ENCODE results near the gene NXN. TPM values are rescaled to one million over a fixed set of nuclear protein-coding genes. Genes with fewer than 3 reads are reported as not detected.

NXN gene
- total RNA-seq, 4 donors from 2014 or later: 18.9 to 47.2 (median 33.4) TPM

DNA sequence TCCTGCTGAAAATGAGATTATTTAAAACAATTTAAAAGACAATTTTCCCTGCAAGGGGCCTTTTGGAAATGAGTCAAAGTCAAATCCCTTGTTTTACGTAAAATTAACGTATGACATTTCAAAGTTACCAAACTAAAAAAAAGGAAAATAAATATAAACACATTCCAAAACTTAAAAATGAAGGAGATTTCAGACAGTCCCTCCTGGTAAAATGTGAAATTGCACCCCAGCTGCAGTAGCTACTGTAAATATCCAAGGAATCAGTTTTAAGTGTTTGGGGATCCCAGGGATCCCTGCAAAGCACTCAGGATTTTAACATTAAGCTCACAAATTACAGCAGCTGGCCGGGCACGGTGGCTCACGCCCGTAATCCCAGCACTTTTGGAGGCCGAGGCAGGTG lies 63.3 kb downstream of the NXN start:
- TF ChIP-seq, protein P1, sequence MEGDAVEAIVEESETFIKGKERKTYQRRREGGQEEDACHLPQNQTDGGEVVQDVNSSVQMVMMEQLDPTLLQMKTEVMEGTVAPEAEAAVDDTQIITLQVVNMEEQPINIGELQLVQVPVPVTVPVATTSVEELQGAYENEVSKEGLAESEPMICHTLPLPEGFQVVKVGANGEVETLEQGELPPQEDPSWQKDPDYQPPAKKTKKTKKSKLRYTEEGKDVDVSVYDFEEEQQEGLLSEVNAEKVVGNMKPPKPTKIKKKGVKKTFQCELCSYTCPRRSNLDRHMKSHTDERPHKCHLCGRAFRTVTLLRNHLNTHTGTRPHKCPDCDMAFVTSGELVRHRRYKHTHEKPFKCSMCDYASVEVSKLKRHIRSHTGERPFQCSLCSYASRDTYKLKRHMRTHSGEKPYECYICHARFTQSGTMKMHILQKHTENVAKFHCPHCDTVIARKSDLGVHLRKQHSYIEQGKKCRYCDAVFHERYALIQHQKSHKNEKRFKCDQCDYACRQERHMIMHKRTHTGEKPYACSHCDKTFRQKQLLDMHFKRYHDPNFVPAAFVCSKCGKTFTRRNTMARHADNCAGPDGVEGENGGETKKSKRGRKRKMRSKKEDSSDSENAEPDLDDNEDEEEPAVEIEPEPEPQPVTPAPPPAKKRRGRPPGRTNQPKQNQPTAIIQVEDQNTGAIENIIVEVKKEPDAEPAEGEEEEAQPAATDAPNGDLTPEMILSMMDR (IDR thresholded peaks at IDR 0.05): no peak
- TF ChIP-seq POLR2A (IDR thresholded peaks at IDR 0.05) (no peak), EP300 (IDR thresholded peaks at IDR 0.05) (no peak), POLR2AphosphoS5 (IDR thresholded peaks at IDR 0.05) (no peak)
- no peaks in the 10 kb centered on the region for H3K36me3 ChIP-seq
- WGBS: 77% methylated on average over 7 of the region's 7 CpGs
- no peaks in the 10 kb centered on the region for H3K27me3 ChIP-seq
- H3K9me3 ChIP-seq: no peaks in the 10 kb centered on the region
- H3K4me1 ChIP-seq: peaks cover 17% of the 10 kb centered on the region
- no peak overlapping the region for H3K4me3 ChIP-seq
- DNase-seq (ENCODE audit: low spot score in 2 of 2): no peak
- H3K27ac ChIP-seq: peak overlapping the region; percentile 63

DNA sequence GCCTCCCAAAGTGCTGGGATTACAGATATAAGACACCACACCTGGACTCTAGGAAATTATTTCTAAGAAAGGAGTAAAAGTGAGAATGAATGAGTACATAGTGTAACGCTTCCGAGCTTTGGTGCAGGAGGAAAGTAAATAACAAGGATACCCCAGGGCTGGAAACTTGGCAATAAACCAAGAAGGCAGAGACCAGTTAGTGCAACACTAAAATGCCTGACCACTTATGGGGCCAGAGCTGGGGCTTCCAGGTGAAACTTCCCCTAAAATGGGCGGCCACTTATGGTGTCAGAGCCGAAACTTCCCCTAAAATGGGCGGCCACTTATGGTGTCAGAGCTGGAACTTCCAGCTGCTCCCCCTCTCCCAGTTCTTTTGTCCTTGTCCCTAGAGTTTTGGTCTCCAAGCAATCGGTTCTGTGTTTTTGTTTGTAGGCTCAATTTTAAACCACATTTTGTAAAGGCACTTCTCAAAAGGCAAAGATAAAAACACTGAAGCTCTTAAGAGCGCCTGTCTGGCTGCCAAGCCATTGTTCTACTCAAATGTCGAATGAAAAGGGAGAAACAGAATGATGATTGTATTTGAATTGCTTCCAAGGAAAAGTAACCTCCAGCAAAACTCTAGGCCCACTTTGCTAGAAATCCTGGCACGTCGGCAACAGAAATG lies 63.9 kb downstream of the NXN start:
- H3K9me3 ChIP-seq: no peaks in the 10 kb centered on the region
- no peaks in the 10 kb centered on the region for H3K36me3 ChIP-seq
- peak in 1 of 2 donors; percentile 82 for DNase-seq (ENCODE audit: low spot score in 2 of 2)
- peaks cover 10% of the 10 kb centered on the region for H3K4me1 ChIP-seq
- peak overlapping the region; percentile 63 for H3K27ac ChIP-seq
- no peak overlapping the region for H3K4me3 ChIP-seq
- TF ChIP-seq EP300 (IDR thresholded peaks at IDR 0.05): no peak
- TF ChIP-seq POLR2A (IDR thresholded peaks at IDR 0.05): no peak
- TF ChIP-seq, protein P1 (IDR thresholded peaks at IDR 0.05): no peak
- TF ChIP-seq POLR2AphosphoS5 (IDR thresholded peaks at IDR 0.05): no peak
- no peaks in the 10 kb centered on the region for H3K27me3 ChIP-seq
- whole genome bisulfite sequencing: 54% methylated on average over 10 of the region's 10 CpGs

DNA sequence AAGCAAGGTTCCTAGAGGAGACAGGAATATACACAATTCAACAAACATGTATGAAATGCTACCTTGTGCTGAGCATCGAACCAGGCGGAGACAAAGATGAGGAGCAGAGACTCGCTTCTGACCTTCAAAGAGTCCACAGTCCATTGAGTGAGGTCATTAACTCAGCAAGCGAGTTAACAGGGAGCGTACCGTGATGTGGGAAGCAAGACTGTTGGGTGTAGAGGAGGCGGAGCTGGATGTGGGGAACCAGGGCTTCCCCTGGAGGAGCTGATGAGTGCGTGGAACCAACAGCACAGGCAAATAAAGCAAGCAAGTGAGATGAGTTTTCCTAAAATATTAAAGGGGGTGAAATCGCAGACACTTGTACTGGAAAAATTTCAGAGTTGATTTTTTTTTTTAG lies 65.0 kb downstream of the NXN start:
- no peak overlapping the region for H3K4me3 ChIP-seq
- 91% methylated on average over 9 of the region's 9 CpGs for WGBS
- H3K9me3 ChIP-seq: no peaks in the 10 kb centered on the region
- no peaks in the 10 kb centered on the region for H3K27me3 ChIP-seq
- TF ChIP-seq, protein P1 (IDR thresholded peaks at IDR 0.05): no peak
- DNase-seq (ENCODE audit: low spot score in 2 of 2): no peak
- no peak overlapping the region for H3K27ac ChIP-seq
- H3K4me1 ChIP-seq: peaks cover 17% of the 10 kb centered on the region
- no peaks in the 10 kb centered on the region for H3K36me3 ChIP-seq

DNA sequence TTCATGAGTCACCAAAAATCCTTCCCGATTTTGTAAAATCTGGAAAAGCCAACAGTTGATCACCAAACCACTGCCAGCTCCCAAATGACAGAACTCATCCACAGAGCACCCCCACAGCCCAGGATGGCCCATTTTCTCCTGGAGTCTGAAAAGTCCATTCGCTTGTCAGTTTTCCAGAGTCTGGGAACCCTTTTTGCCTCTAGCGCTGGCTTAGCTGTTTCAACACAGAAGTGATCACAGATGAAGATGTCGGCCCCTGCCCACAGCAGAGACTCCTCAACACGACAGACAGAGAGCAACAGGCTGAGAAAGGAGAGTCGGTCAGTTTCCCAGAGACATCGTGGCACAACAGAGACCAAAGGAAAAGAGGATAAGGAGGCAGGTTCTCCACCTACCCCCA lies 66.4 kb downstream of the NXN start:
- Histone ChIP-seq H3K4me1 (peaks cover 23% of the 10 kb centered on the region), H3K9me3 (no peaks in the 10 kb centered on the region), H3K4me3 (no peak overlapping the region), H3K27ac (no peak overlapping the region), H3K27me3 (no peaks in the 10 kb centered on the region), H3K36me3 (no peaks in the 10 kb centered on the region)
- DNase-seq (ENCODE audit: low spot score in 2 of 2): no peak
- TF ChIP-seq POLR2A (IDR thresholded peaks at IDR 0.05) (no peak), POLR2AphosphoS5 (IDR thresholded peaks at IDR 0.05) (no peak), EP300 (IDR thresholded peaks at IDR 0.05) (no peak)
- TF ChIP-seq, protein P1 (IDR thresholded peaks at IDR 0.05): no peak
- 76% methylated on average over 7 of the region's 7 CpGs for WGBS

DNA sequence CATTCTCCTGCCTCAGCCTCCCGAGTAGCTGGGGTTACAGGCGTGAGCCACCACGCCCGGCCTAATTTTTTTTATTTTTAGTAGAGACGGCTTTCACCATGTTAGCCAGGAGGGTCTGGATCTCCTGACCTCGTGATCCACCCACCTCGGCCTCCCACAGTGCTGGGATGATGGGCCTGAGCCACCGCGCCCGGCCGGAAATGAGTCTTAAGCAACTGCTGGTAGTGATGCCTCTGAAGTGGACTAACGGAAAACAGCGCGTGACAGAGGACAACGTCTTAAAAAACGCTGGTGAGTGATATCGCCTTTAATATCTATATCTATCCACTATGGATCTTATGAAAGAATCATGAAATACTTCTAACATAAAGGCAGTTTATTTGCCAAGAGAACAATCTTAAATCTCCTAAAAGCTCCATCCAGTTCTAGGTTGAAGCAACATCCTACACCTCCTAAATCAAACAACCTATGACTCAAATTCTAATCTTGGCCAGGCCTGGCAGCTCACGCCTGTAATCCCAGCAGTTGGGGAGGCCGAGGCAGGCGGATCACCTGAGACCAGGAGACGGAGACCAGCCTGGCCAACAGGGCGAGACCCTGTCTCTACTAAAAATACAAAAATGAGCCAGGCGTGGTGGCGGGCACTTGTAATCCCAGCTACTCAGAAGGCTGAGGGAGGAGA lies 69.8 kb downstream of the NXN start:
- Histone ChIP-seq H3K36me3 (no peaks in the 10 kb centered on the region), H3K27ac (peak overlapping the region; percentile 73), H3K4me3 (peak overlapping the region; percentile 20), H3K27me3 (no peaks in the 10 kb centered on the region), H3K4me1 (peaks cover 17% of the 10 kb centered on the region), H3K9me3 (no peaks in the 10 kb centered on the region)
- peak; percentile 86 to 91 for DNase-seq (ENCODE audit: low spot score in 2 of 2)
- TF ChIP-seq POLR2A (IDR thresholded peaks at IDR 0.05) (no peak), EP300 (IDR thresholded peaks at IDR 0.05) (no peak), POLR2AphosphoS5 (IDR thresholded peaks at IDR 0.05) (no peak)
- TF ChIP-seq, protein P1 (IDR thresholded peaks at IDR 0.05): no peak
- WGBS: 66% methylated on average over 24 of the region's 24 CpGs
